BJ (cell line): ENCODE measurements around the gene EIF4G3. TPM values are rescaled to one million over a fixed set of nuclear protein-coding genes. Genes with fewer than 3 reads are reported as not detected.
"Not testable (repeated sequence)": the region's sequence is repeated elsewhere in the genome, so short reads cannot be mapped to it uniquely, and the experiment has no call there.

ENCODE experiments used
- CTCF ChIA-PET: fragments of 350-600 bp; formaldehyde crosslinking; extraction: SDS; loops from one replicate; lab custom pipeline; 2021; ENCODE audit warnings: antibody characterized with exemption, inconsistent platforms; lab: Yijun Ruan, JAX
- POLR2A ChIA-PET: fragments of 300-600 bp; sonication (Branson Sonifier 250); formaldehyde crosslinking; extraction: SDS; loops from one replicate; lab custom pipeline; 2021; ENCODE audit warnings: antibody characterized with exemption; lab: Charles Lee
- DNase-seq: peaks from one replicate; pipeline ENCODE4 v3.0.0-alpha.2; 2011; ENCODE audit warnings: low read depth
- H3K27me3 ChIP-seq: 2 replicates; pipeline ENCODE4 v1.6.0; 2011; ENCODE audit warnings: low read length; ENCODE audit not compliant: control insufficient read depth, insufficient read depth
- H3K36me3 ChIP-seq: 2 replicates; pipeline ENCODE4 v1.5.1; 2011; ENCODE audit warnings: low read length; ENCODE audit not compliant: control insufficient read depth, insufficient read depth
- H3K4me3 ChIP-seq: 2 replicates; pipeline ENCODE4 v1.5.1; 2011; ENCODE audit warnings: low read depth, mild to moderate bottlenecking, control low read depth, low read length
- CTCF ChIP-seq: IDR thresholded peaks from 2 replicates; pipeline ENCODE4 v1.5.1; 2011; ENCODE audit warnings: low read depth, mild to moderate bottlenecking, control low read depth, inconsistent platforms, low read length, moderate library complexity; ENCODE audit not compliant: insufficient read depth
- polyA plus RNA-seq: library from polyadenylated mRNA; depleted of rRNA; stranded (reverse); fragments of >200 nt; gene quantifications from 2 replicates; pipeline ENCODE4 v1.2.3, GENCODE V29; 2011

Gene EIF4G3
- polyA plus RNA-seq, 1 experiment: 62.0 TPM

- no peaks in the 10 kb centered on the region for H3K36me3 ChIP-seq
- TF ChIP-seq CTCF: no peak
- H3K4me3 ChIP-seq: no peak overlapping the region
- CTCF ChIA-PET: interaction anchor here (1.2 kb wide), 1 partner anchor 10 kb away, joined by 5 read pairs; no protein-coding TSS in a partner anchor
- no peaks in the 10 kb centered on the region for H3K27me3 ChIP-seq
- POLR2A ChIA-PET: no interaction called here
- DNase-seq: no peak
Observed at GRCh38 chr1:21205416-21205815, 28.7 kb upstream of the EIF4G3 start.

- no peak overlapping the region for H3K4me3 ChIP-seq
- ChIA-PET POLR2A (no interaction called here), CTCF (interaction anchor here (0.6 to 3.1 kb wide), 3 partner anchors 12 to 505 kb away, joined by 3 to 15 read pairs (median 13); no protein-coding TSS in a partner anchor)
- no peak for DNase-seq
- H3K36me3 ChIP-seq: no peaks in the 10 kb centered on the region
- H3K27me3 ChIP-seq: no peaks in the 10 kb centered on the region
- TF ChIP-seq CTCF: no peak
Observed at GRCh38 chr1:21201650-21202049, 25.0 kb upstream of the EIF4G3 start.

- POLR2A ChIA-PET, H3K36me3 ChIP-seq, DNase-seq, H3K4me3 ChIP-seq, H3K27me3 ChIP-seq: not testable (repeated sequence)
- CTCF ChIA-PET: interaction anchor here (0.6 to 3.1 kb wide), 4 partner anchors 8 to 504 kb away, joined by 3 to 15 read pairs (median 8); no protein-coding TSS in a partner anchor
Observed at GRCh38 chr1:21201238-21201637, 24.5 kb upstream of the EIF4G3 start.

- TF ChIP-seq CTCF: no peak
- Histone ChIP-seq H3K4me3 (no peak overlapping the region), H3K36me3 (no peaks in the 10 kb centered on the region), H3K27me3 (no peaks in the 10 kb centered on the region)
- POLR2A ChIA-PET: no interaction called here
- CTCF ChIA-PET: interaction anchor here (1.5 to 3.1 kb wide), 3 partner anchors 8 to 504 kb away, joined by 3 to 15 read pairs (median 13); no protein-coding TSS in a partner anchor
- no peak for DNase-seq
Observed at GRCh38 chr1:21200767-21201166, 24.1 kb upstream of the EIF4G3 start.

- no peak for TF ChIP-seq CTCF
- DNase-seq: no peak
- no peaks in the 10 kb centered on the region for H3K36me3 ChIP-seq
- H3K27me3 ChIP-seq: no peaks in the 10 kb centered on the region
- ChIA-PET CTCF (interaction anchor here (3.1 kb wide), 1 partner anchor 18 kb away, joined by 13 read pairs; no protein-coding TSS in a partner anchor), POLR2A (no interaction called here)
- H3K4me3 ChIP-seq: no peak overlapping the region
Observed at GRCh38 chr1:21198929-21199328, 22.2 kb upstream of the EIF4G3 start.

GRCh38 chr1:21192871-21193270 lies 16.2 kb upstream of the EIF4G3 start:
- no peak overlapping the region for H3K4me3 ChIP-seq
- no peaks in the 10 kb centered on the region for H3K36me3 ChIP-seq
- TF ChIP-seq CTCF: no peak
- ChIA-PET CTCF (interaction anchor here (0.6 to 7.2 kb wide), 9 partner anchors 9 to 497 kb away, joined by 3 to 147 read pairs (median 3); no protein-coding TSS in a partner anchor), POLR2A (no interaction called here)
- no peaks in the 10 kb centered on the region for H3K27me3 ChIP-seq
- DNase-seq: no peak
